Testis (tissue), 3 donors: ENCODE data around the gene CENPK. TPM values are rescaled to one million over a fixed set of nuclear protein-coding genes. Genes with fewer than 3 reads are reported as not detected.

Experiments
- DNase-seq: peaks from one replicate; pipeline ENCODE4 v3.0.0-alpha.2; 2019
- H3K27ac ChIP-seq, 2 donors: fragments of 200-600 bp; sonication (generic); one replicate each; pipeline ENCODE4 v1.5.1; 2019
- H3K27me3 ChIP-seq: fragments of 200-600 bp; sonication (generic); one replicate; pipeline ENCODE4 v1.5.1; 2019
- H3K36me3 ChIP-seq: fragments of 200-600 bp; sonication (generic); one replicate; pipeline ENCODE4 v1.5.1; 2017; ENCODE audit warnings: low read depth; ENCODE audit errors: missing control alignments
- H3K4me1 ChIP-seq: fragments of 200-600 bp; sonication (generic); one replicate; pipeline ENCODE4 v1.5.1; 2019
- H3K4me3 ChIP-seq, 2 donors: fragments of 200-600 bp; sonication (generic); one replicate each; pipeline ENCODE4 v1.5.1; 2017 to 2019
- H3K9me3 ChIP-seq: fragments of 200-600 bp; sonication (generic); one replicate; pipeline ENCODE4 v1.5.1; 2017
- CTCF ChIP-seq, 3 experiments: fragments of 450-650 bp in 2 of 3; fragments of 200-600 bp in 1 of 3; sonication (generic) in 1 of 3; IDR thresholded peaks; one replicate each; pipeline ENCODE4 v1.5.1; 2016 to 2019; ENCODE audit warnings: antibody characterized with exemption in 3 of 3, mild to moderate bottlenecking in 2 of 3, moderate library complexity in 1 of 3
- POLR2A ChIP-seq: fragments of 450-650 bp; IDR thresholded peaks from one replicate; pipeline ENCODE4 v1.6.1; 2017; ENCODE audit warnings: antibody characterized with exemption, mild to moderate bottlenecking, moderate library complexity
- WGBS, 2 donors: methylation state at CpG; one replicate each; pipeline ENCODE4 v1.1.5; 2018; 5-methylcytosine and 5-hydroxymethylcytosine counted together
- intact Hi-C: fragments of 100-400 bp; cut with DNase I; formaldehyde crosslinking; loops from one replicate; pipeline ENCODE4 v1.15.1; 2023; ENCODE audit warnings: low total_unique reads
- polyA plus RNA-seq: library from polyadenylated mRNA; stranded (reverse); fragments of 350-450 nt; fragmentation: Illumina TruSeq; extraction: RNeasy Lipid Tissue Mini Kit (QIAGEN cat#74804); gene quantifications from one replicate; pipeline ENCODE4 v1.2.3, GENCODE V29; 2014; ENCODE audit warnings: low read depth, low replicate concordance; ENCODE audit not compliant: insufficient read depth
- total RNA-seq, 2 donors: library from RNA; depleted of rRNA; stranded (reverse); fragments of >200 nt; gene quantifications; one replicate each; pipeline ENCODE4 v1.2.3, GENCODE V29; 2016

CENPK gene
- total and polyA plus RNA-seq, 3 donors from 2014 or later = 12.5 to 45.9 (median 17.0) TPM

- no peak for DNase-seq
- Histone ChIP-seq H3K9me3 (no peaks in the 10 kb centered on the region), H3K4me1 (no peaks in the 10 kb centered on the region), H3K27me3 (no peaks in the 10 kb centered on the region), H3K36me3 (no peaks in the 10 kb centered on the region), H3K4me3 (no peak overlapping the region), H3K27ac (no peak overlapping the region)
- intact Hi-C loops = no loop called here
- no peak for TF ChIP-seq POLR2A
- no peak for TF ChIP-seq CTCF (IDR thresholded peaks at IDR 0.05)
- WGBS, 2 donors = 96 to 98% methylated on average over 4 of the region's 4 CpGs
Measured at GRCh38 chr5:65544473-65544872, 18.5 kb downstream of the CENPK start.

- H3K4me3 ChIP-seq = no peak overlapping the region
- H3K9me3 ChIP-seq = no peaks in the 10 kb centered on the region
- no peaks in the 10 kb centered on the region for H3K27me3 ChIP-seq
- intact Hi-C loops = no loop called here
- TF ChIP-seq POLR2A (no peak), CTCF (IDR thresholded peaks at IDR 0.05) (no peak)
- no peak overlapping the region for H3K27ac ChIP-seq
- H3K4me1 ChIP-seq = no peaks in the 10 kb centered on the region
- no peak for DNase-seq
- no peaks in the 10 kb centered on the region for H3K36me3 ChIP-seq
Measured at GRCh38 chr5:65539827-65540226, 23.1 kb downstream of the CENPK start.

DNA sequence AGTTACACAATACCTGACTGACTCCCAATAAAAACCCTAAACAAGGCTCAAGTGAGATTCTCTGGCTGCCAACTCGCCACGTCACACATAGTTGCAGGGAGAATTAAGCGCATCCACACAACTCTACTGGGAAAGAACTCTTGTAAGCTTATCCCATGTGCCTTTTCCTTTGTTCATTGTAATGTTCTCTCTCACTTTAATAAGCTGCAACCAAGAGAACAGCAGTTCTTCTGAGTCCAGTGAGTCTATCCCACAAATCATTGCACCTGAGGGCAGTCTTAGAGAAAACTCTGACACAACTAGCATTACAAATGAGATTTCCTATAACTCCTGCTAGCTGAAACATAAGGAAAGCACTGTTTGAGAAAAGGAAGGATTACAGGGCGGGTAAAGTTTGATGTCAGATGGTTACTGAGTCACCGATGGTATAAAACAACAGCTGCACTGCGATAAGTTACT lies 27.4 kb downstream of the CENPK start:
- H3K36me3 ChIP-seq = no peaks in the 10 kb centered on the region
- no peak overlapping the region for H3K4me3 ChIP-seq
- no peak for DNase-seq
- H3K27ac ChIP-seq = no peak overlapping the region
- WGBS, 2 donors = 93 to 97% methylated on average over 6 of the region's 6 CpGs
- H3K4me1 ChIP-seq = no peaks in the 10 kb centered on the region
- intact Hi-C loops = no loop called here
- H3K9me3 ChIP-seq = no peaks in the 10 kb centered on the region
- TF ChIP-seq CTCF (IDR thresholded peaks at IDR 0.05) (no peak), POLR2A (no peak)
- H3K27me3 ChIP-seq = no peaks in the 10 kb centered on the region

GRCh38 chr5:65530904-65531303 lies 32.1 kb downstream of the CENPK start:
- DNase-seq = no peak
- Histone ChIP-seq H3K27me3 (no peaks in the 10 kb centered on the region), H3K27ac (no peak overlapping the region), H3K36me3 (no peaks in the 10 kb centered on the region), H3K4me3 (no peak overlapping the region), H3K9me3 (no peaks in the 10 kb centered on the region), H3K4me1 (no peaks in the 10 kb centered on the region)
- WGBS, 2 donors = 76 to 93% methylated on average over 1 of the region's 1 CpG
- TF ChIP-seq CTCF (IDR thresholded peaks at IDR 0.05) = no peak
- TF ChIP-seq POLR2A = no peak
- intact Hi-C loops = no loop called here

- Histone ChIP-seq H3K27me3 (no peaks in the 10 kb centered on the region), H3K4me1 (no peaks in the 10 kb centered on the region)
- TF ChIP-seq CTCF (IDR thresholded peaks at IDR 0.05) (no peak), POLR2A (no peak)
Measured at GRCh38 chr5:65525726-65526125, 37.2 kb downstream of the CENPK start.

More at GRCh38 chr5:65525726-65526125, 37.2 kb downstream of the CENPK start:
- H3K4me3 ChIP-seq = no peak overlapping the region
- H3K27ac ChIP-seq = no peak overlapping the region
- WGBS, 2 donors = 65 to 81% methylated on average over 3 of the region's 3 CpGs
- H3K9me3 ChIP-seq = no peaks in the 10 kb centered on the region
- intact Hi-C loops = no loop called here
- H3K36me3 ChIP-seq = no peaks in the 10 kb centered on the region
- DNase-seq = no peak
